ENCODE measurements around the gene PLD5.
"Not testable (repeated sequence)": the region's sequence is repeated elsewhere in the genome, so short reads cannot be mapped to it uniquely, and the experiment has no call there.

PLD5 gene

DNA sequence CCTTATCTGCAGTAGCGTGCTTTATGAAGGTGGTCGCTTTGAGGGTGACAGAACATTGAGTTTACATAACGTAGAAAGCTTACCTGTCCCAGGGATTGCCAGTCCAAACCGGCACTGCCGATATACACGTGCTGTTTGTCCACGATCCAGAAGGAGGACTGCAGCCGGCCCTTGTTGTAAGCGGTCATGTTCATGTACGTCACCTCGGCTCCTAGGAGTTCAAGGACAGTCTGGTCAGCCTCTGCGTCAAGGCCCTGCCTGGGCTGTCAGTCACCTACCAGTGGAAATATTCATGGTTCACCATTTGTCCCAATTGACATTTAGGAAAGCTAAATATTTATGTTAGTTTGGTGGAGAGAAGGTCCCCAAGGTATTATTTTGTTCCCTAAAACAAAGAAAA, 304.6 kb downstream of the PLD5 start:
- TF ChIP-seq CTCF (IDR thresholded peaks at IDR 0.05; ENCODE audit: low read depth, low read length, poor library complexity, severe bottlenecking) (no peak), EZH2phosphoT487 (IDR thresholded peaks at IDR 0.05; ENCODE audit: borderline replicate concordance, low read length) (no peak)
- no peaks in the 10 kb centered on the region for H4K20me1 ChIP-seq (ENCODE audit: control insufficient read depth, insufficient read depth, low read depth, low read length)

GRCh38 chr1:242219298-242219901, 305.1 kb downstream of the PLD5 start:
- no peaks in the 10 kb centered on the region for H3K36me3 ChIP-seq (ENCODE audit: control insufficient read depth, low read length)
- H3K27me3 ChIP-seq (ENCODE audit: control insufficient read depth, low read length): no peaks in the 10 kb centered on the region
- no peak overlapping the region for H3K4me3 ChIP-seq (ENCODE audit: low read length)
- H3K9me2 ChIP-seq (replicated peaks; ENCODE audit: control insufficient read depth, low read length): no peaks in the 10 kb centered on the region
- H3K4me1 ChIP-seq (ENCODE audit: control insufficient read depth, low read length): no peaks in the 10 kb centered on the region
- no peaks in the 10 kb centered on the region for H3F3A ChIP-seq (ENCODE audit: control insufficient read depth, insufficient read depth)
- no peak overlapping the region for H3K27ac ChIP-seq (ENCODE audit: low read depth, low read length)
- TF ChIP-seq EZH2phosphoT487 (IDR thresholded peaks at IDR 0.05; ENCODE audit: borderline replicate concordance, low read length) (no peak), CTCF (IDR thresholded peaks at IDR 0.05; ENCODE audit: low read depth, low read length, poor library complexity, severe bottlenecking) (no peak)
- H3K4me2 ChIP-seq (ENCODE audit: low read length): no peak overlapping the region
- H3K79me2 ChIP-seq (ENCODE audit: control insufficient read depth, low read length): no peaks in the 10 kb centered on the region
- no peaks in the 10 kb centered on the region for H3K9me3 ChIP-seq (ENCODE audit: control insufficient read depth, insufficient read depth, low read length)
- H4K20me1 ChIP-seq (ENCODE audit: control insufficient read depth, insufficient read depth, low read depth, low read length): no peaks in the 10 kb centered on the region

More for the DNA sequence above, 304.6 kb downstream of the PLD5 start:
- Histone ChIP-seq H3K79me2 (ENCODE audit: control insufficient read depth, low read length) (no peaks in the 10 kb centered on the region), H3F3A (ENCODE audit: control insufficient read depth, insufficient read depth) (no peaks in the 10 kb centered on the region), H3K36me3 (ENCODE audit: control insufficient read depth, low read length) (no peaks in the 10 kb centered on the region), H3K9me2 (replicated peaks; ENCODE audit: control insufficient read depth, low read length) (no peaks in the 10 kb centered on the region), H3K27ac (ENCODE audit: low read depth, low read length) (no peak overlapping the region), H3K4me2 (ENCODE audit: low read length) (no peak overlapping the region), H3K4me3 (ENCODE audit: low read length) (no peak overlapping the region), H3K9me3 (ENCODE audit: control insufficient read depth, insufficient read depth, low read length) (no peaks in the 10 kb centered on the region), H3K4me1 (ENCODE audit: control insufficient read depth, low read length) (no peaks in the 10 kb centered on the region), H3K27me3 (ENCODE audit: control insufficient read depth, low read length) (no peaks in the 10 kb centered on the region)

DNA sequence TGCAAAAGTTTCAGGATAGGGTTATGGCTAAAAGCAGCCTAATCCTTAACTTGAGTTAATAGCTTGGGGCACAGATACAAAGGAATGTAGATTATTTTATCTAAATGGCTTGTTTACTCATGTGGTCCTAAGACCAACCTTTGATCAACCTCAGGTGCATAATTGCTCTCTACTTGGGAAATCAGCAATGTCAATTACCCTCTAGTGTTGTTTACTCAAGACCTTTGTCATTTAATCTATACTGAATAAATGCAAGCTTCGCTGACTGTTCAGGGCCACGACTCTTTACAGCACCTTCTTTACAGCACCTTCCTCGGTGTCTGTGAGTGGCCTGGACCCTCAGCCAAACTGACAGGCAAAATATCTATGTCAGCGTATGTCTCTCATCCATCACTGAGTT, 308.1 kb downstream of the PLD5 start:
- H3K27me3 ChIP-seq (ENCODE audit: control insufficient read depth, low read length): no peaks in the 10 kb centered on the region
- H4K20me1 ChIP-seq (ENCODE audit: control insufficient read depth, insufficient read depth, low read depth, low read length): no peaks in the 10 kb centered on the region
- H3K4me1 ChIP-seq (ENCODE audit: control insufficient read depth, low read length): no peaks in the 10 kb centered on the region
- H3K79me2 ChIP-seq (ENCODE audit: control insufficient read depth, low read length): no peaks in the 10 kb centered on the region
- H3K9me2 ChIP-seq (replicated peaks; ENCODE audit: control insufficient read depth, low read length): no peaks in the 10 kb centered on the region
- H3F3A ChIP-seq (ENCODE audit: control insufficient read depth, insufficient read depth): no peaks in the 10 kb centered on the region
- no peak overlapping the region for H3K27ac ChIP-seq (ENCODE audit: low read depth, low read length)
- TF ChIP-seq EZH2phosphoT487 (IDR thresholded peaks at IDR 0.05; ENCODE audit: borderline replicate concordance, low read length) (no peak), CTCF (IDR thresholded peaks at IDR 0.05; ENCODE audit: low read depth, low read length, poor library complexity, severe bottlenecking) (no peak)
- no peaks in the 10 kb centered on the region for H3K36me3 ChIP-seq (ENCODE audit: control insufficient read depth, low read length)
- H3K9me3 ChIP-seq (ENCODE audit: control insufficient read depth, insufficient read depth, low read length): no peaks in the 10 kb centered on the region
- no peak overlapping the region for H3K4me3 ChIP-seq (ENCODE audit: low read length)
- H3K4me2 ChIP-seq (ENCODE audit: low read length): no peak overlapping the region

GRCh38 chr1:242214455-242214854, 310.0 kb downstream of the PLD5 start:
- H3K79me2 ChIP-seq (ENCODE audit: control insufficient read depth, low read length); H3K36me3 ChIP-seq (ENCODE audit: control insufficient read depth, low read length); H4K20me1 ChIP-seq (ENCODE audit: control insufficient read depth, insufficient read depth, low read depth, low read length); H3K4me3 ChIP-seq (ENCODE audit: low read length); H3K9me2 ChIP-seq (replicated peaks; ENCODE audit: control insufficient read depth, low read length); H3K9me3 ChIP-seq (ENCODE audit: control insufficient read depth, insufficient read depth, low read length); H3K4me2 ChIP-seq (ENCODE audit: low read length); H3K27me3 ChIP-seq (ENCODE audit: control insufficient read depth, low read length); H3K4me1 ChIP-seq (ENCODE audit: control insufficient read depth, low read length); H3K27ac ChIP-seq (ENCODE audit: low read depth, low read length); H3F3A ChIP-seq (ENCODE audit: control insufficient read depth, insufficient read depth): not testable (repeated sequence)

- not testable (repeated sequence) for H3K9me3 ChIP-seq (ENCODE audit: control insufficient read depth, insufficient read depth, low read length); H3K27me3 ChIP-seq (ENCODE audit: control insufficient read depth, low read length); H3F3A ChIP-seq (ENCODE audit: control insufficient read depth, insufficient read depth); H3K79me2 ChIP-seq (ENCODE audit: control insufficient read depth, low read length); H3K4me2 ChIP-seq (ENCODE audit: low read length); H3K27ac ChIP-seq (ENCODE audit: low read depth, low read length); H4K20me1 ChIP-seq (ENCODE audit: control insufficient read depth, insufficient read depth, low read depth, low read length); H3K36me3 ChIP-seq (ENCODE audit: control insufficient read depth, low read length); H3K4me1 ChIP-seq (ENCODE audit: control insufficient read depth, low read length); H3K9me2 ChIP-seq (replicated peaks; ENCODE audit: control insufficient read depth, low read length); H3K4me3 ChIP-seq (ENCODE audit: low read length)
Measured at GRCh38 chr1:242212961-242213360, 311.5 kb downstream of the PLD5 start.

All from DOHH2 (cell line).